DMS153 treated with DMSO at 0.1 percent for 48 hours (cell line): Measurements from ENCODE around the gene TAS1R2.

Experiments used
- DNase-seq: peaks from one replicate; lab custom pipeline; 2025; ENCODE audit not compliant: unreplicated experiment; lab: John Stamatoyannopoulos, UW

The TAS1R2 gene

GRCh38 chr1:18803151-18803791, 56.2 kb downstream of the TAS1R2 start:
- DNase-seq = no peak

GRCh38 chr1:18802231-18802630, 57.2 kb downstream of the TAS1R2 start:
- no peak for DNase-seq

GRCh38 chr1:18800258-18800657, 59.2 kb downstream of the TAS1R2 start:
- no peak for DNase-seq

- DNase-seq = no peak
Measured at GRCh38 chr1:18799454-18799853, 60.0 kb downstream of the TAS1R2 start.

GRCh38 chr1:18798946-18799345, 60.5 kb downstream of the TAS1R2 start:
- no peak for DNase-seq

GRCh38 chr1:18798533-18798932, 60.9 kb downstream of the TAS1R2 start:
- no peak for DNase-seq

GRCh38 chr1:18796950-18797349, 62.5 kb downstream of the TAS1R2 start:
- no peak for DNase-seq

GRCh38 chr1:18795002-18795689, 64.3 kb downstream of the TAS1R2 start:
- DNase-seq = no peak

GRCh38 chr1:18794561-18794960, 64.9 kb downstream of the TAS1R2 start:
- DNase-seq = no peak

- peak; percentile 9 for DNase-seq
Measured at GRCh38 chr1:18794051-18794450, 65.4 kb downstream of the TAS1R2 start.

- no peak for DNase-seq
Measured at GRCh38 chr1:18793164-18793563, 66.3 kb downstream of the TAS1R2 start.

GRCh38 chr1:18792747-18793146, 66.7 kb downstream of the TAS1R2 start:
- no peak for DNase-seq
